DMS153 treated with DMSO at 0.1 percent for 48 hours (cell line): Measurements from ENCODE around the gene TSPOAP1.

Source experiments
- DNase-seq: peaks from one replicate; lab custom pipeline; 2025; ENCODE audit not compliant: unreplicated experiment; lab: John Stamatoyannopoulos, UW

The TSPOAP1 gene

GRCh38 chr17:58264407-58265103, 64.0 kb downstream of the TSPOAP1 start:
- no peak for DNase-seq

- no peak for DNase-seq
These were observed 64.8 kb downstream of the TSPOAP1 start for GRCh38 chr17:58263773-58264172.

- no peak for DNase-seq
These were observed 66.4 kb downstream of the TSPOAP1 start for GRCh38 chr17:58262149-58262548.

- DNase-seq = peak; percentile 12
These were observed 73.8 kb downstream of the TSPOAP1 start for GRCh38 chr17:58254803-58255202.

GRCh38 chr17:58253082-58253481, 75.5 kb downstream of the TSPOAP1 start:
- DNase-seq = no peak

- no peak for DNase-seq
These were observed 76.5 kb downstream of the TSPOAP1 start for GRCh38 chr17:58252141-58252540.
